ENCODE results near the gene ZFY.
"Not testable (repeated sequence)": the region's sequence is repeated elsewhere in the genome, so short reads cannot be mapped to it uniquely, and the experiment has no call there.

ZFY gene

GRCh38 chrY:2972708-2973107, 37.5 kb downstream of the ZFY start:
- FAIRE-seq = peak; percentile 47
- no peak for DNase-seq (ENCODE audit: insufficient read length, low spot score)

- FAIRE-seq (peak; percentile 53), DNase-seq (ENCODE audit: insufficient read length, low spot score) (no peak)
These were observed 38.0 kb downstream of the ZFY start for GRCh38 chrY:2973110-2973751.

GRCh38 chrY:2979283-2979682, 44.1 kb downstream of the ZFY start:
- no peak for FAIRE-seq
- no peak for DNase-seq (ENCODE audit: insufficient read length, low spot score)

- DNase-seq (ENCODE audit: insufficient read length, low spot score) (no peak), FAIRE-seq (no peak)
These were observed 49.3 kb downstream of the ZFY start for GRCh38 chrY:2984491-2984890.

GRCh38 chrY:2987178-2987577, 52.0 kb downstream of the ZFY start:
- FAIRE-seq; DNase-seq (ENCODE audit: insufficient read length, low spot score): not testable (repeated sequence)

- DNase-seq (ENCODE audit: insufficient read length, low spot score); FAIRE-seq: not testable (repeated sequence)
These were observed 62.2 kb downstream of the ZFY start for GRCh38 chrY:2997369-2997768.

GRCh38 chrY:3002190-3002589, 67.0 kb downstream of the ZFY start:
- DNase-seq (ENCODE audit: insufficient read length, low spot score) (no peak), FAIRE-seq (no peak)

GRCh38 chrY:3002680-3003515, 67.7 kb downstream of the ZFY start:
- peak; percentile 87 for FAIRE-seq
- no peak for DNase-seq (ENCODE audit: insufficient read length, low spot score)

- no peak for DNase-seq (ENCODE audit: insufficient read length, low spot score)
- no peak for FAIRE-seq
These were observed 68.3 kb downstream of the ZFY start for GRCh38 chrY:3003516-3003830.

- DNase-seq (ENCODE audit: insufficient read length, low spot score) (peak; percentile 35), FAIRE-seq (peak; percentile 92)
These were observed 68.7 kb downstream of the ZFY start for GRCh38 chrY:3003846-3004245.

GRCh38 chrY:3006031-3006430, 70.8 kb downstream of the ZFY start:
- FAIRE-seq = peak; percentile 99
- not testable (repeated sequence) for DNase-seq (ENCODE audit: insufficient read length, low spot score)

- DNase-seq (ENCODE audit: insufficient read length, low spot score) (no peak), FAIRE-seq (peak; percentile 28)
These were observed 72.8 kb downstream of the ZFY start for GRCh38 chrY:3007967-3008366.

GRCh38 chrY:3012226-3012625, 77.0 kb downstream of the ZFY start:
- no peak for DNase-seq (ENCODE audit: insufficient read length, low spot score)
- FAIRE-seq = no peak

- no peak for DNase-seq (ENCODE audit: insufficient read length, low spot score)
- FAIRE-seq = no peak
These were observed 81.4 kb downstream of the ZFY start for GRCh38 chrY:3016594-3016993.

GRCh38 chrY:3018546-3018945, 83.4 kb downstream of the ZFY start:
- FAIRE-seq (no peak), DNase-seq (ENCODE audit: insufficient read length, low spot score) (no peak)

- DNase-seq (ENCODE audit: insufficient read length, low spot score) (no peak), FAIRE-seq (peak; percentile 84)
These were observed 84.4 kb downstream of the ZFY start for GRCh38 chrY:3019584-3019983.

GRCh38 chrY:3021176-3021575, 86.0 kb downstream of the ZFY start:
- FAIRE-seq = peak; percentile 67
- DNase-seq (ENCODE audit: insufficient read length, low spot score) = no peak

- FAIRE-seq (peak; percentile 69), DNase-seq (ENCODE audit: insufficient read length, low spot score) (no peak)
These were observed 88.4 kb downstream of the ZFY start for GRCh38 chrY:3023606-3024005.

GRCh38 chrY:3025357-3025756, 90.2 kb downstream of the ZFY start:
- FAIRE-seq = peak; percentile 82

More at GRCh38 chrY:3025357-3025756, 90.2 kb downstream of the ZFY start:
- DNase-seq (ENCODE audit: insufficient read length, low spot score) = no peak

Data from GM19239 (cell line).